NCI-H748 treated with DMSO at 0.1 percent for 48 hours (cell line): ENCODE results near the gene MGAT4C.

Source experiments
- DNase-seq: peaks from one replicate; lab custom pipeline; 2025; lab: John Stamatoyannopoulos, UW

MGAT4C gene

GRCh38 chr12:85975716-85976115 is 280.5 kb downstream of the MGAT4C start:
- DNase-seq: no peak

GRCh38 chr12:85971800-85972199 is 284.4 kb downstream of the MGAT4C start:
- DNase-seq: no peak

- no peak for DNase-seq
These were observed 287.6 kb downstream of the MGAT4C start for GRCh38 chr12:85968606-85969005.

GRCh38 chr12:85963326-85963725 is 292.9 kb downstream of the MGAT4C start:
- DNase-seq: no peak

- no peak for DNase-seq
These were observed 300.1 kb downstream of the MGAT4C start for GRCh38 chr12:85956081-85956480.

GRCh38 chr12:85955127-85955526 is 301.1 kb downstream of the MGAT4C start:
- DNase-seq: peak; percentile 20

GRCh38 chr12:85951823-85952222 is 304.4 kb downstream of the MGAT4C start:
- DNase-seq: peak; percentile 30

- no peak for DNase-seq
These were observed 306.9 kb downstream of the MGAT4C start for GRCh38 chr12:85949253-85949652.

- DNase-seq: no peak
These were observed 307.9 kb downstream of the MGAT4C start for GRCh38 chr12:85948340-85948739.

GRCh38 chr12:85947286-85947685 is 308.9 kb downstream of the MGAT4C start:
- DNase-seq: no peak

- DNase-seq: no peak
These were observed 309.8 kb downstream of the MGAT4C start for GRCh38 chr12:85946375-85946774.

- no peak for DNase-seq
These were observed 329.0 kb downstream of the MGAT4C start for GRCh38 chr12:85927166-85927565.

- peak; percentile 27 for DNase-seq
These were observed 332.3 kb downstream of the MGAT4C start for GRCh38 chr12:85923767-85924331.

- DNase-seq: peak; percentile 47
These were observed 335.8 kb downstream of the MGAT4C start for GRCh38 chr12:85920324-85920947.
